H1 (cell line): Measurements from ENCODE around the gene ZGLP1. TPM values are rescaled to one million over a fixed set of nuclear protein-coding genes. Genes with fewer than 3 reads are reported as not detected.

Source experiments
- CTCF ChIA-PET: fragments of 300-600 bp; sonication (Branson Sonifier 250); formaldehyde crosslinking; loops from one replicate; lab custom pipeline; 2021; ENCODE audit not compliant: partially characterized antibody; lab: Charles Lee
- POLR2A ChIA-PET: fragments of 300-600 bp; sonication (Branson Sonifier 250); formaldehyde crosslinking; loops from one replicate; lab custom pipeline; 2021; ENCODE audit warnings: inconsistent platforms; ENCODE audit not compliant: partially characterized antibody; lab: Charles Lee
- DNase-seq, 2 experiments: peaks; one replicate each; pipeline versions ENCODE4 v3.0.0 to v3.0.0-alpha.2; 2010 to 2022; ENCODE audit warnings: low spot score in 2 of 2, low read depth in 1 of 2, mixed read lengths in 1 of 2
- FAIRE-seq: peaks from 2 replicates; lab custom pipeline; 2011; peaks lifted over from hg19 to GRCh38; lab: Jason Lieb, UNC
- H2AFZ ChIP-seq: 2 replicates; pipeline ENCODE4 v1.8.1; 2012; ENCODE audit warnings: low read length, inconsistent platforms
- H2AK5ac ChIP-seq: 2 replicates; pipeline ENCODE4 v1.6.1; 2013; ENCODE audit warnings: low read depth, low read length
- H2BK120ac ChIP-seq: replicated peaks from 2 replicates; pipeline ENCODE3; 2013; ENCODE audit warnings: low read depth, low read length, inconsistent platforms
- H2BK12ac ChIP-seq: 2 replicates; pipeline ENCODE4 v1.6.1; 2013; ENCODE audit warnings: low read depth, low read length
- H2BK15ac ChIP-seq: 2 replicates; pipeline ENCODE4 v1.6.1; 2013; ENCODE audit warnings: low read length
- H2BK20ac ChIP-seq: 2 replicates; pipeline ENCODE4 v1.6.1; 2013; ENCODE audit warnings: low read length
- H2BK5ac ChIP-seq: 2 replicates; pipeline ENCODE4 v1.6.1; 2013; ENCODE audit warnings: low read depth, low read length
- H3K14ac ChIP-seq: 2 replicates; pipeline ENCODE4 v1.6.1; 2013; ENCODE audit warnings: inconsistent platforms; ENCODE audit not compliant: insufficient read length
- H3K18ac ChIP-seq: 2 replicates; pipeline ENCODE4 v1.6.1; 2013; ENCODE audit warnings: low read length; ENCODE audit errors: extremely low read depth
- H3K23ac ChIP-seq: 2 replicates; pipeline ENCODE4 v1.6.1; 2013; ENCODE audit warnings: inconsistent platforms; ENCODE audit not compliant: insufficient read length
- H3K23me2 ChIP-seq: 2 replicates; pipeline ENCODE4 v1.6.1; 2013; ENCODE audit warnings: low read depth, low read length
- H3K27ac ChIP-seq: 2 replicates; pipeline ENCODE4 v1.6.1; 2011; ENCODE audit warnings: low read depth, low read length, inconsistent platforms
- H3K27me3 ChIP-seq, 4 experiments: replicated peaks in 1 of 4; 1 replicate in 1 of 4; 2 replicates in 3 of 4; pipeline versions ENCODE4 v1.6.1 to v1.8.1; 2011 to 2013; ENCODE audit warnings: low read length in 3 of 4, mild to moderate bottlenecking in 3 of 4, inconsistent platforms in 2 of 4, mixed read lengths in 2 of 4, moderate library complexity in 1 of 4; ENCODE audit not compliant: control insufficient read depth in 3 of 4, insufficient read depth in 3 of 4; ENCODE audit errors: extremely low read depth in 1 of 4
- H3K36me3 ChIP-seq, 4 experiments: 2 replicates each; pipeline versions ENCODE4 v1.6.1 to v1.8.1; 2011 to 2013; ENCODE audit warnings: mild to moderate bottlenecking in 4 of 4, low read length in 3 of 4, moderate library complexity in 2 of 4, control low read depth in 1 of 4, inconsistent platforms in 1 of 4; ENCODE audit not compliant: insufficient read depth in 4 of 4, control insufficient read depth in 2 of 4
- H3K4ac ChIP-seq: replicated peaks from 2 replicates; pipeline ENCODE3; 2013; ENCODE audit warnings: low read length, low read depth, mixed read lengths, inconsistent platforms; ENCODE audit not compliant: insufficient read length
- H3K4me1 ChIP-seq, 4 experiments: replicated peaks in 1 of 4; 1 replicate in 1 of 4; 2 replicates in 3 of 4; pipeline versions ENCODE4 v1.6.1 to v1.8.1; 2011 to 2013; ENCODE audit warnings: low read length in 3 of 4, inconsistent platforms in 2 of 4, mixed read lengths in 1 of 4; ENCODE audit not compliant: insufficient read depth in 4 of 4, control insufficient read depth in 3 of 4
- H3K4me2 ChIP-seq, 2 experiments: 2 replicates each; pipeline versions ENCODE4 v1.6.1 to v1.8.1; 2011 to 2013; ENCODE audit warnings: low read depth in 2 of 2, low read length in 2 of 2, control low read depth in 1 of 2, inconsistent platforms in 1 of 2, mild to moderate bottlenecking in 1 of 2; ENCODE audit not compliant: insufficient read depth in 1 of 2
- H3K4me3 ChIP-seq, 4 experiments: fragments of 200-600, 300-600 bp in 1 of 4; sonication (generic), shearing (Covaris generic), sonication (Bioruptor Twin) in 1 of 4; 2 replicates each; pipeline versions ENCODE4 v1.5.1 to v1.8.1; 2011 to 2016; ENCODE audit warnings: low read length in 4 of 4, low read depth in 3 of 4, control low read depth in 2 of 4, inconsistent platforms in 2 of 4, mild to moderate bottlenecking in 2 of 4, mixed read lengths in 1 of 4, moderate library complexity in 1 of 4; ENCODE audit not compliant: insufficient read depth in 2 of 4; ENCODE audit errors: extremely low read depth in 1 of 4
- H3K56ac ChIP-seq: replicated peaks from 2 replicates; pipeline ENCODE3; 2013; ENCODE audit warnings: low read depth, mild to moderate bottlenecking, mixed read lengths, low read length, inconsistent platforms; ENCODE audit not compliant: insufficient read length
- H3K79me1 ChIP-seq: 2 replicates; pipeline ENCODE4 v1.6.1; 2013; ENCODE audit warnings: low read depth, low read length, control low read depth
- H3K79me2 ChIP-seq, 2 experiments: 2 replicates each; pipeline versions ENCODE4 v1.6.1 to v1.8.1; 2012 to 2013; ENCODE audit warnings: low read length in 2 of 2, mild to moderate bottlenecking in 2 of 2, inconsistent platforms in 1 of 2; ENCODE audit not compliant: insufficient read depth in 2 of 2, control insufficient read depth in 1 of 2
- H3K9ac ChIP-seq, 4 experiments: replicated peaks in 1 of 4; 1 replicate in 1 of 4; 2 replicates in 3 of 4; pipeline versions ENCODE4 v1.6.1 to v1.8.1; 2011 to 2013; ENCODE audit warnings: low read depth in 3 of 4, low read length in 3 of 4, control low read depth in 2 of 4, mild to moderate bottlenecking in 2 of 4, moderate library complexity in 2 of 4, inconsistent platforms in 1 of 4; ENCODE audit errors: extremely low read depth in 1 of 4
- H3K9me3 ChIP-seq, 2 experiments: 2 replicates each; pipeline versions ENCODE4 v1.6.1 to v1.8.1; 2012 to 2013; ENCODE audit warnings: mild to moderate bottlenecking in 2 of 2, moderate library complexity in 2 of 2, control low read depth in 1 of 2, inconsistent platforms in 1 of 2, low read depth in 1 of 2, low read length in 1 of 2, mixed read lengths in 1 of 2; ENCODE audit not compliant: insufficient read depth in 2 of 2
- H4K20me1 ChIP-seq, 2 experiments: replicated peaks in 1 of 2; 2 replicates each; pipeline versions ENCODE3 to v1.8.1; 2011 to 2013; ENCODE audit warnings: inconsistent platforms in 2 of 2, low read length in 2 of 2, mild to moderate bottlenecking in 1 of 2; ENCODE audit not compliant: insufficient read depth in 2 of 2, control insufficient read depth in 1 of 2
- H4K5ac ChIP-seq: 2 replicates; pipeline ENCODE4 v1.6.1; 2013; ENCODE audit warnings: low read length, low read depth, mixed read lengths, inconsistent platforms; ENCODE audit not compliant: insufficient read length
- H4K8ac ChIP-seq: 2 replicates; pipeline ENCODE4 v1.8.0; 2013; ENCODE audit warnings: mild to moderate bottlenecking, moderate library complexity, low read length, inconsistent platforms; ENCODE audit not compliant: insufficient read depth; ENCODE audit errors: extremely low read depth
- H4K91ac ChIP-seq: replicated peaks from 2 replicates; pipeline ENCODE3; 2013; ENCODE audit warnings: low read length, mixed read lengths, inconsistent platforms; ENCODE audit not compliant: insufficient read length
- EGR1 ChIP-seq: IDR thresholded peaks from 2 replicates; pipeline ENCODE4 v1.6.1; 2011; ENCODE audit warnings: low read depth, low read length, borderline replicate concordance
- HDAC2 ChIP-seq, 2 experiments: fragments of 300-600 bp in 1 of 2; sonication (generic) in 1 of 2; IDR thresholded peaks; 2 replicates each; pipeline ENCODE4 v1.6.1; 2011 to 2012; ENCODE audit warnings: low read depth in 2 of 2, low read length in 2 of 2, mild to moderate bottlenecking in 2 of 2, moderate library complexity in 2 of 2, borderline replicate concordance in 1 of 2, inconsistent platforms in 1 of 2
- PHF8 ChIP-seq: fragments of 200-600 bp; sonication (generic); conservative IDR thresholded peaks from 2 replicates; pipeline ENCODE4 v1.7.1; 2012; ENCODE audit warnings: low read depth, mild to moderate bottlenecking, inconsistent platforms, low read length, moderate library complexity
- RBBP5 ChIP-seq: IDR thresholded peaks from 2 replicates; pipeline ENCODE4 v1.7.1; 2012; ENCODE audit warnings: low read depth, mild to moderate bottlenecking, inconsistent platforms, low read length, moderate library complexity, borderline replicate concordance
- RNF2 ChIP-seq: fragments of 200-900, 300-1000 bp; sonication (generic); IDR thresholded peaks from 2 replicates; pipeline ENCODE4 v1.7.1; 2016; ENCODE audit warnings: borderline replicate concordance, low read depth, mild to moderate bottlenecking, antibody characterized with exemption, low read length; ENCODE audit not compliant: poor library complexity, severe bottlenecking; ENCODE audit errors: missing control alignments
- TEAD4 ChIP-seq: IDR thresholded peaks from 2 replicates; pipeline ENCODE4 v1.6.1; 2012; ENCODE audit warnings: low read depth, low read length, inconsistent platforms, mixed read lengths
- USF2 ChIP-seq: IDR thresholded peaks from 2 replicates; pipeline ENCODE4 v1.6.1; 2011; ENCODE audit warnings: low read length, improper control_type of control experiment
- WGBS, 2 experiments: shearing (Covaris generic) in 1 of 2; methylation state at CpG; one replicate each; pipeline versions ENCODE4 v1.1.6 to v1.1.7; 2013 to 2015; ENCODE audit warnings: low lambda C conversion rate in 2 of 2, mixed read lengths in 2 of 2, inconsistent platforms in 1 of 2, low coverage in 1 of 2, missing lambda C conversion rate in 1 of 2; ENCODE audit not compliant: insufficient replicate concordance in 2 of 2, insufficient coverage in 1 of 2, insufficient read length in 1 of 2; ENCODE audit errors: extremely low coverage in 1 of 2, missing lambda C conversion rate in 1 of 2; 5-methylcytosine and 5-hydroxymethylcytosine counted together
- polyA plus RNA-seq, 7 experiments: library from polyadenylated mRNA; depleted of rRNA in 3 of 7; stranded (reverse) in 5 of 7; unstranded in 2 of 7; fragments of >200 nt in 5 of 7; fragments of 200-250 nt in 2 of 7; gene quantifications; 1 replicate in 5 of 7; 2 replicates in 1 of 7; 4 replicates in 1 of 7; pipeline versions ENCODE4 v1.2.1 to v1.2.3, GENCODE V29; 2011 to 2013; ENCODE audit warnings: missing spikeins in 2 of 7, mixed read lengths in 2 of 7
- total RNA-seq: library from RNA; stranded (reverse); fragmentation: NEBNext Ultra II Directional; extraction: Animal tissue kit (Norgen Biotek cat#: 25700); gene quantifications from 2 replicates; pipeline ENCODE4 v1.2.1, GENCODE V29; 2021

ZGLP1 gene
- total and polyA plus RNA-seq, 2 of the 8 experiments (the other 6 are each of a cell fraction or from before 2014, with no cell fraction given) = 4.2 to 5.1 TPM

- Histone ChIP-seq H3K23ac (no peak within 1 kb of the TSS), H3K18ac (no peak within 1 kb of the TSS; the same call in 1 of the 2 replicates), H2BK15ac (peak within 1 kb of the TSS; percentile 46; the same call in 1 of the 2 replicates), H4K8ac (peak within 1 kb of the TSS; percentile 30; the same call in 1 of the 2 replicates), H3K36me3 (no peaks in the 10 kb centered on the region), H3K27ac (no peak within 1 kb of the TSS), H2BK12ac (peak within 1 kb of the TSS; percentile 50; the same call in 1 of the 2 replicates), H3K9me3 (no peaks in the 10 kb centered on the region), H3K9ac (no peak within 1 kb of the TSS; a peak in 2 of 7 replicates), H3K27me3 (peaks cover 33 to 53% (median 44%) of the 10 kb centered on the region in 4 experiments), H3K23me2 (peaks cover 24% of the 10 kb centered on the region; the same call in 1 of the 2 replicates), H3K4ac (peak within 1 kb of the TSS; percentile 19), H2BK120ac (no peak within 1 kb of the TSS), H3K4me1 (peaks cover 0 to 38% (median 21%) of the 10 kb centered on the region in 4 experiments; a peak in 6 of 7 replicates), H2BK5ac (no peak within 1 kb of the TSS), H3K79me1 (no peaks in the 10 kb centered on the region), H2BK20ac (0 out of 2 replicates have a peak within 1 kb of the TSS, but pooled peaks have one; percentile 72), H3K14ac (no peak within 1 kb of the TSS), H2AK5ac (no peak within 1 kb of the TSS; the same call in 1 of the 2 replicates), H4K5ac (no peak within 1 kb of the TSS), H2AFZ (peak within 1 kb of the TSS; percentile 72; the same call in 1 of the 2 replicates), H3K56ac (no peak within 1 kb of the TSS), H4K91ac (no peak within 1 kb of the TSS), H3K4me2 (peak within 1 kb of the TSS; percentile 81 to 85), H3K4me3 (peak within 1 kb of the TSS; percentile 20 to 63 (median 34)), H4K20me1 (peaks cover 0 to 11% of the 10 kb centered on the region in 2 experiments), H3K79me2 (no peaks in the 10 kb centered on the region)
- DNase-seq = peak in 1 of 2 experiments; percentile 80
- FAIRE-seq = no peak
- ChIA-PET POLR2A (interaction anchor here (0.7 to 3.4 kb wide), 7 partner anchors 9 to 171 kb away, joined by 3 to 16 read pairs (median 7); partner anchors contain the start of genes FDX2, ICAM1 and RAVER1), CTCF (interaction anchor here (0.7 to 11.6 kb wide), 15 partner anchors 9 to 118 kb away, joined by 3 to 94 read pairs (median 4); partner anchors contain the start of genes ICAM1 and TYK2)
- 7% methylated on average over 47 of the region's 59 CpGs; no CpG with 5 or more reads in 1 of the 2 experiments for WGBS, 2 experiments
- no peak for TF ChIP-seq EGR1
- peak; percentile 49; the same call in 1 of the 2 replicates for TF ChIP-seq RBBP5
- TF ChIP-seq USF2 = no peak
- TF ChIP-seq PHF8 = no peak
- TF ChIP-seq TEAD4 = 0 out of 2 replicates have a peak, but pooled peaks have one; percentile 58
- TF ChIP-seq RNF2 = no peak
- TF ChIP-seq HDAC2 (IDR thresholded peaks at IDR 0.05; ENCODE audit: borderline replicate concordance in 1 of 2, low read depth in 2 of 2, low read length in 2 of 2) = no peak
Measured at GRCh38 chr19:10286803-10287737, 22.5 kb downstream of the ZGLP1 start, which contains the start of gene ICAM4. Gene ICAM4, plus strand, starts transcription at chr19:10286955. Its CDS starts 58 bp downstream, at chr19:10287013.
